GM23338 (cell line): Measurements from ENCODE around the gene TPM2. TPM values are rescaled to one million over a fixed set of nuclear protein-coding genes. Genes with fewer than 3 reads are reported as not detected.

Source experiments
- ATAC-seq: fragments of 200-7000 bp; cut with Tn5 transposase; 3 replicates; pipeline ENCODE4 v1.9.1; 2020
- DNase-seq: peaks from one replicate; pipeline ENCODE4 v3.0.0-alpha.2; 2015; ENCODE audit warnings: low spot score
- H2AFZ ChIP-seq: fragments of 200-600 bp; sonication (generic); 2 replicates; pipeline ENCODE4 v1.8.0; 2016; ENCODE audit warnings: antibody characterized with exemption, mild to moderate bottlenecking, moderate library complexity
- H3F3A ChIP-seq: fragments of 200-600 bp; sonication (generic); replicated peaks from 2 replicates; pipeline ENCODE4 v1.8.0; 2017; ENCODE audit warnings: antibody characterized with exemption, mixed run types, low read depth
- H3K27ac ChIP-seq: fragments of 200-600 bp; sonication (generic); 2 replicates; pipeline ENCODE4 v1.6.1; 2016; ENCODE audit warnings: low read depth
- H3K27me3 ChIP-seq: fragments of 200-600 bp; sonication (generic); 2 replicates; pipeline ENCODE4 v1.8.0; 2016; ENCODE audit warnings: mild to moderate bottlenecking, mixed run types, moderate library complexity; ENCODE audit not compliant: insufficient read depth
- H3K36me3 ChIP-seq: fragments of 200-600 bp; sonication (generic); 2 replicates; pipeline ENCODE4 v1.8.0; 2016; ENCODE audit warnings: mild to moderate bottlenecking; ENCODE audit not compliant: insufficient read depth
- H3K4me1 ChIP-seq: fragments of 200-600 bp; sonication (generic); 2 replicates; pipeline ENCODE4 v1.8.0; 2016; ENCODE audit warnings: mild to moderate bottlenecking, moderate library complexity; ENCODE audit not compliant: insufficient read depth
- H3K4me2 ChIP-seq: fragments of 200-600 bp; sonication (generic); 2 replicates; pipeline ENCODE4 v1.7.1; 2017; ENCODE audit warnings: mixed run types
- H3K4me3 ChIP-seq: fragments of 200-600 bp; sonication (generic); 2 replicates; pipeline ENCODE4 v1.6.1; 2016; ENCODE audit warnings: mixed run types
- H3K79me2 ChIP-seq: fragments of 200-600 bp; sonication (generic); replicated peaks from 2 replicates; pipeline ENCODE4 v1.8.0; 2017; ENCODE audit warnings: mild to moderate bottlenecking; ENCODE audit not compliant: insufficient read depth
- H3K9me2 ChIP-seq: fragments of 200-600 bp; sonication (generic); 2 replicates; pipeline ENCODE4 v1.8.0; 2017; ENCODE audit not compliant: insufficient read depth
- H4K20me1 ChIP-seq: fragments of 200-600 bp; sonication (generic); replicated peaks from 2 replicates; pipeline ENCODE4 v1.8.0; 2017; ENCODE audit warnings: mild to moderate bottlenecking; ENCODE audit not compliant: insufficient read depth
- H3K27ac Mint-ChIP-seq: 2 replicates; pipeline ENCODE4 v1.8.0; 2020; ENCODE audit warnings: inconsistent platforms, mild to moderate bottlenecking, moderate library complexity, mixed read lengths
- H3K27me3 Mint-ChIP-seq: 3 replicates; pipeline ENCODE4 v1.8.0; 2022; ENCODE audit warnings: low read depth, mild to moderate bottlenecking, moderate library complexity, mixed read lengths, inconsistent platforms; ENCODE audit not compliant: insufficient read depth, poor library complexity
- H3K36me3 Mint-ChIP-seq: 3 replicates; pipeline ENCODE4 v1.8.0; 2021; ENCODE audit warnings: low read depth, mild to moderate bottlenecking, inconsistent platforms, moderate library complexity, mixed read lengths
- H3K4me1 Mint-ChIP-seq: 3 replicates; pipeline ENCODE4 v1.8.0; 2020; ENCODE audit warnings: mild to moderate bottlenecking, inconsistent platforms, mixed read lengths
- H3K4me3 Mint-ChIP-seq: 3 replicates; pipeline ENCODE4 v1.8.0; 2021; ENCODE audit warnings: moderate library complexity, mild to moderate bottlenecking, inconsistent platforms, mixed read lengths
- H3K9me3 Mint-ChIP-seq: 3 replicates; pipeline ENCODE4 v1.8.0; 2020; ENCODE audit warnings: moderate library complexity, mild to moderate bottlenecking, inconsistent platforms, mixed read lengths
- CREB1 ChIP-seq: fragments of 250-450 bp; sonication (Bioruptor Pico); IDR thresholded peaks from 2 replicates; pipeline ENCODE4 v1.5.0; 2020; ENCODE audit warnings: low read depth, mild to moderate bottlenecking, moderate library complexity
- EZH2 ChIP-seq: fragments of 200-600 bp; sonication (generic); IDR thresholded peaks from one replicate; pipeline ENCODE4 v1.8.0; 2017; ENCODE audit warnings: antibody characterized with exemption, mild to moderate bottlenecking, low read depth; ENCODE audit not compliant: unreplicated experiment
- EZH2phosphoT487 ChIP-seq: fragments of 200-600 bp; sonication (generic); IDR thresholded peaks from one replicate; pipeline ENCODE4 v1.8.1; 2018; ENCODE audit warnings: antibody characterized with exemption; ENCODE audit not compliant: unreplicated experiment
- JUNB ChIP-seq: IDR thresholded peaks from one replicate; pipeline ENCODE4 v1.6.1; 2016; ENCODE audit warnings: antibody characterized with exemption; ENCODE audit not compliant: unreplicated experiment
- NANOG ChIP-seq: IDR thresholded peaks from 2 replicates; pipeline ENCODE4 v1.6.1; 2016; ENCODE audit warnings: antibody characterized with exemption, borderline replicate concordance
- POLR2AphosphoS5 ChIP-seq: IDR thresholded peaks from 2 replicates; pipeline ENCODE4 v1.6.1; 2016; ENCODE audit warnings: antibody characterized with exemption, low read depth
- STAT1 ChIP-seq: IDR thresholded peaks from one replicate; pipeline ENCODE4 v1.6.1; 2016; ENCODE audit warnings: antibody characterized with exemption; ENCODE audit not compliant: unreplicated experiment
- ZNF331 ChIP-seq: fragments of 250-450 bp; sonication (Bioruptor Pico); IDR thresholded peaks from 2 replicates; pipeline ENCODE4 v1.5.0; 2020; ENCODE audit warnings: low read depth, mild to moderate bottlenecking, moderate library complexity
- polyA plus RNA-seq: library from polyadenylated mRNA; unstranded; fragments of >200 nt; fragmentation: Nextera tagmentation; extraction: Ambion mirVana; gene quantifications from 2 replicates; pipeline ENCODE4 v1.2.1, GENCODE V29; 2016
- total RNA-seq: library from RNA; depleted of rRNA; stranded (reverse); fragments of >200 nt; shearing (Covaris generic); gene quantifications from 2 replicates; pipeline ENCODE4 v1.2.3, GENCODE V29; 2014
- TF ChIP-seq, protein P1 (sequence below): fragments of 250-450 bp; sonication (Bioruptor Pico); IDR thresholded peaks from 2 replicates; pipeline ENCODE4 v1.5.0; 2020; ENCODE audit warnings: mild to moderate bottlenecking, moderate library complexity
- TF ChIP-seq, protein P2 (sequence below): IDR thresholded peaks from one replicate; pipeline ENCODE4 v1.6.1; 2018; ENCODE audit warnings: antibody characterized with exemption; ENCODE audit not compliant: unreplicated experiment
- TF ChIP-seq, protein P3 (sequence below), 2 experiments: fragments of 200-600 bp in 1 of 2; sonication (generic) in 1 of 2; conservative IDR thresholded peaks; 2 replicates each; pipeline versions ENCODE4 v1.5.1 to v1.6.1; 2016 to 2017; ENCODE audit warnings: antibody characterized with exemption in 2 of 2, low read depth in 2 of 2, mild to moderate bottlenecking in 2 of 2, moderate library complexity in 1 of 2

Gene TPM2
- total and polyA plus RNA-seq, 2 experiments from 2014 or later: 116 to 488 TPM

DNA sequence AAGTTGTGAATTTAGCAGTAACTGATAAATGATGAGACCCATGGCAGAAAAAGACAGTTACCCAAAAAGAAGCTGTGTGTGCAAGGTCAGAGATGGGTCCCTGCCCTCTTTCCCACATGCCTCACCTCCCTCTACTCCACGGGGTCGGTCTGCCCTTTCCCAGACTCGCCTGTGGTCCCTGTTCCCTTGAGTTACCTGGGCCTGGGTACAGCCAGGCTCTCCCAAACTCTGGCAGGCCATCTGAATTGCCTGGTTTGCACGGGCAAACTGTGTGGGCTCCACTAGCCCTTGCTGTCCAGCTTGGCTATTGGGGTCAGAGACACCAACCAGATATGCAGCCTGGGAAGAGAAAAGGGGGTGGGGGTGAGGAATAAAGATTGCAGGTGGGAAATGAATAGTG lies 18.4 kb upstream of the TPM2 start:
- ATAC-seq: no peak
- no peaks in the 10 kb centered on the region for H3K9me2 ChIP-seq
- H3K27me3 ChIP-seq: no peaks in the 10 kb centered on the region
- Mint-ChIP-seq H3K4me1 (no peaks in the 10 kb centered on the region), H3K4me3 (no peak overlapping the region; the same call in 2 of the 3 replicates), H3K27ac (no peak overlapping the region), H3K9me3 (no peaks in the 10 kb centered on the region), H3K36me3 (peaks cover 63% of the 10 kb centered on the region), H3K27me3 (peaks cover 7% of the 10 kb centered on the region)
- no peak overlapping the region for H3K4me2 ChIP-seq
- peaks cover 28% of the 10 kb centered on the region for H3K36me3 ChIP-seq
- H3K27ac ChIP-seq: no peak overlapping the region
- H3K79me2 ChIP-seq: no peaks in the 10 kb centered on the region
- H3K4me1 ChIP-seq: no peaks in the 10 kb centered on the region
- peaks cover 2% of the 10 kb centered on the region for H4K20me1 ChIP-seq
- DNase-seq: no peak
- no peak for TF ChIP-seq EZH2phosphoT487
- H3F3A ChIP-seq: 0 out of 2 replicates have a peak, but pooled peaks cover 2% of the 10 kb centered on the region
- no peak overlapping the region for H2AFZ ChIP-seq
- H3K4me3 ChIP-seq: no peak overlapping the region

DNA sequence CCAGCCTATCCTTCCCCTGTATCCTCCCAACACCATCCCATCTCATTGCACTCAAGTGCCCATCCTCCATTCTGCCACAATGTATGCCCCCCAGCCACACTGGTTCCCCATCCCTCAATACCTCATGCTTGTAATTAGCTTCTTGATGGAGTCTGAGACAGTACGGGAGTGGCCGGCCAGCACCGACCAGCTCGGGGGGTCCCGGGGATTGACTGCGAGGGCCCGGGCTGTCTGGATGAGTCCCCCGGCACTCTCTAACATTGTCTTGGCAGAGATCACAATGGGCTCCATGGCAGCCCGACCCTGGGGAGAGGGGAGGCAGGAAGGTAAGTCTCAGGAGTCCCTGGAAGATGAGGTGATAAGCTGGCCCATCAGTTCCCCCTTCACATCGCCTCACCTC lies 17.2 kb upstream of the TPM2 start:
- no peak overlapping the region for H3K4me2 ChIP-seq
- H3K4me1 ChIP-seq: no peaks in the 10 kb centered on the region
- no peak overlapping the region for H2AFZ ChIP-seq
- no peak for ATAC-seq
- H4K20me1 ChIP-seq: no peaks in the 10 kb centered on the region; the same call in 1 of the 2 replicates
- no peaks in the 10 kb centered on the region for H3K27me3 ChIP-seq
- no peak for DNase-seq
- H3K4me3 ChIP-seq: no peak overlapping the region
- H3K4me1 Mint-ChIP-seq: no peaks in the 10 kb centered on the region
- no peak overlapping the region for H3K4me3 Mint-ChIP-seq
- H3K27ac ChIP-seq: no peak overlapping the region
- H3K36me3 Mint-ChIP-seq: peaks cover 60% of the 10 kb centered on the region
- H3K9me2 ChIP-seq: no peaks in the 10 kb centered on the region
- H3K27me3 Mint-ChIP-seq: peaks cover 8% of the 10 kb centered on the region
- H3K36me3 ChIP-seq: peaks cover 28% of the 10 kb centered on the region
- H3K9me3 Mint-ChIP-seq: no peaks in the 10 kb centered on the region
- H3K79me2 ChIP-seq: no peaks in the 10 kb centered on the region
- H3K27ac Mint-ChIP-seq: no peak overlapping the region
- H3F3A ChIP-seq: no peaks in the 10 kb centered on the region
- TF ChIP-seq, protein P1, sequence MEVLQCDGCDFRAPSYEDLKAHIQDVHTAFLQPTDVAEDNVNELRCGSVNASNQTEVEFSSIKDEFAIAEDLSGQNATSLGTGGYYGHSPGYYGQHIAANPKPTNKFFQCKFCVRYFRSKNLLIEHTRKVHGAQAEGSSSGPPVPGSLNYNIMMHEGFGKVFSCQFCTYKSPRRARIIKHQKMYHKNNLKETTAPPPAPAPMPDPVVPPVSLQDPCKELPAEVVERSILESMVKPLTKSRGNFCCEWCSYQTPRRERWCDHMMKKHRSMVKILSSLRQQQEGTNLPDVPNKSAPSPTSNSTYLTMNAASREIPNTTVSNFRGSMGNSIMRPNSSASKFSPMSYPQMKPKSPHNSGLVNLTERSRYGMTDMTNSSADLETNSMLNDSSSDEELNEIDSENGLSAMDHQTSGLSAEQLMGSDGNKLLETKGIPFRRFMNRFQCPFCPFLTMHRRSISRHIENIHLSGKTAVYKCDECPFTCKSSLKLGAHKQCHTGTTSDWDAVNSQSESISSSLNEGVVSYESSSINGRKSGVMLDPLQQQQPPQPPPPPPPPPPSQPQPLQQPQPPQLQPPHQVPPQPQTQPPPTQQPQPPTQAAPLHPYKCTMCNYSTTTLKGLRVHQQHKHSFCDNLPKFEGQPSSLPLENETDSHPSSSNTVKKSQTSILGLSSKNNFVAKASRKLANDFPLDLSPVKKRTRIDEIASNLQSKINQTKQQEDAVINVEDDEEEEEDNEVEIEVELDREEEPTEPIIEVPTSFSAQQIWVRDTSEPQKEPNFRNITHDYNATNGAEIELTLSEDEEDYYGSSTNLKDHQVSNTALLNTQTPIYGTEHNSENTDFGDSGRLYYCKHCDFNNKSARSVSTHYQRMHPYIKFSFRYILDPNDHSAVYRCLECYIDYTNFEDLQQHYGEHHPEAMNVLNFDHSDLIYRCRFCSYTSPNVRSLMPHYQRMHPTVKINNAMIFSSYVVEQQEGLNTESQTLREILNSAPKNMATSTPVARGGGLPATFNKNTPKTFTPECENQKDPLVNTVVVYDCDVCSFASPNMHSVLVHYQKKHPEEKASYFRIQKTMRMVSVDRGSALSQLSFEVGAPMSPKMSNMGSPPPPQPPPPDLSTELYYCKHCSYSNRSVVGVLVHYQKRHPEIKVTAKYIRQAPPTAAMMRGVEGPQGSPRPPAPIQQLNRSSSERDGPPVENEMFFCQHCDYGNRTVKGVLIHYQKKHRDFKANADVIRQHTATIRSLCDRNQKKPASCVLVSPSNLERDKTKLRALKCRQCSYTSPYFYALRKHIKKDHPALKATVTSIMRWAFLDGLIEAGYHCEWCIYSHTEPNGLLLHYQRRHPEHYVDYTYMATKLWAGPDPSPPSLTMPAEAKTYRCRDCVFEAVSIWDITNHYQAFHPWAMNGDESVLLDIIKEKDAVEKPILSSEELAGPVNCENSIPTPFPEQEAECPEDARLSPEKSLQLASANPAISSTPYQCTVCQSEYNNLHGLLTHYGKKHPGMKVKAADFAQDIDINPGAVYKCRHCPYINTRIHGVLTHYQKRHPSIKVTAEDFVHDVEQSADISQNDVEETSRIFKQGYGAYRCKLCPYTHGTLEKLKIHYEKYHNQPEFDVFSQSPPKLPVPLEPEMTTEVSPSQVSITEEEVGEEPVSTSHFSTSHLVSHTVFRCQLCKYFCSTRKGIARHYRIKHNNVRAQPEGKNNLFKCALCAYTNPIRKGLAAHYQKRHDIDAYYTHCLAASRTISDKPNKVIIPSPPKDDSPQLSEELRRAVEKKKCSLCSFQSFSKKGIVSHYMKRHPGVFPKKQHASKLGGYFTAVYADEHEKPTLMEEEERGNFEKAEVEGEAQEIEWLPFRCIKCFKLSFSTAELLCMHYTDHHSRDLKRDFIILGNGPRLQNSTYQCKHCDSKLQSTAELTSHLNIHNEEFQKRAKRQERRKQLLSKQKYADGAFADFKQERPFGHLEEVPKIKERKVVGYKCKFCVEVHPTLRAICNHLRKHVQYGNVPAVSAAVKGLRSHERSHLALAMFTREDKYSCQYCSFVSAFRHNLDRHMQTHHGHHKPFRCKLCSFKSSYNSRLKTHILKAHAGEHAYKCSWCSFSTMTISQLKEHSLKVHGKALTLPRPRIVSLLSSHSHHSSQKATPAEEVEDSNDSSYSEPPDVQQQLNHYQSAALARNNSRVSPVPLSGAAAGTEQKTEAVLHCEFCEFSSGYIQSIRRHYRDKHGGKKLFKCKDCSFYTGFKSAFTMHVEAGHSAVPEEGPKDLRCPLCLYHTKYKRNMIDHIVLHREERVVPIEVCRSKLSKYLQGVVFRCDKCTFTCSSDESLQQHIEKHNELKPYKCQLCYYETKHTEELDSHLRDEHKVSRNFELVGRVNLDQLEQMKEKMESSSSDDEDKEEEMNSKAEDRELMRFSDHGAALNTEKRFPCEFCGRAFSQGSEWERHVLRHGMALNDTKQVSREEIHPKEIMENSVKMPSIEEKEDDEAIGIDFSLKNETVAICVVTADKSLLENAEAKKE: no peak
- TF ChIP-seq JUNB (no peak), EZH2 (no peak), POLR2AphosphoS5 (no peak), NANOG (no peak), EZH2phosphoT487 (no peak), STAT1 (no peak), CREB1 (CRISPR knock-in tag) (no peak), ZNF331 (no peak)
- TF ChIP-seq, protein P2, sequence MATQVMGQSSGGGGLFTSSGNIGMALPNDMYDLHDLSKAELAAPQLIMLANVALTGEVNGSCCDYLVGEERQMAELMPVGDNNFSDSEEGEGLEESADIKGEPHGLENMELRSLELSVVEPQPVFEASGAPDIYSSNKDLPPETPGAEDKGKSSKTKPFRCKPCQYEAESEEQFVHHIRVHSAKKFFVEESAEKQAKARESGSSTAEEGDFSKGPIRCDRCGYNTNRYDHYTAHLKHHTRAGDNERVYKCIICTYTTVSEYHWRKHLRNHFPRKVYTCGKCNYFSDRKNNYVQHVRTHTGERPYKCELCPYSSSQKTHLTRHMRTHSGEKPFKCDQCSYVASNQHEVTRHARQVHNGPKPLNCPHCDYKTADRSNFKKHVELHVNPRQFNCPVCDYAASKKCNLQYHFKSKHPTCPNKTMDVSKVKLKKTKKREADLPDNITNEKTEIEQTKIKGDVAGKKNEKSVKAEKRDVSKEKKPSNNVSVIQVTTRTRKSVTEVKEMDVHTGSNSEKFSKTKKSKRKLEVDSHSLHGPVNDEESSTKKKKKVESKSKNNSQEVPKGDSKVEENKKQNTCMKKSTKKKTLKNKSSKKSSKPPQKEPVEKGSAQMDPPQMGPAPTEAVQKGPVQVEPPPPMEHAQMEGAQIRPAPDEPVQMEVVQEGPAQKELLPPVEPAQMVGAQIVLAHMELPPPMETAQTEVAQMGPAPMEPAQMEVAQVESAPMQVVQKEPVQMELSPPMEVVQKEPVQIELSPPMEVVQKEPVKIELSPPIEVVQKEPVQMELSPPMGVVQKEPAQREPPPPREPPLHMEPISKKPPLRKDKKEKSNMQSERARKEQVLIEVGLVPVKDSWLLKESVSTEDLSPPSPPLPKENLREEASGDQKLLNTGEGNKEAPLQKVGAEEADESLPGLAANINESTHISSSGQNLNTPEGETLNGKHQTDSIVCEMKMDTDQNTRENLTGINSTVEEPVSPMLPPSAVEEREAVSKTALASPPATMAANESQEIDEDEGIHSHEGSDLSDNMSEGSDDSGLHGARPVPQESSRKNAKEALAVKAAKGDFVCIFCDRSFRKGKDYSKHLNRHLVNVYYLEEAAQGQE: no peak
- TF ChIP-seq, protein P3, sequence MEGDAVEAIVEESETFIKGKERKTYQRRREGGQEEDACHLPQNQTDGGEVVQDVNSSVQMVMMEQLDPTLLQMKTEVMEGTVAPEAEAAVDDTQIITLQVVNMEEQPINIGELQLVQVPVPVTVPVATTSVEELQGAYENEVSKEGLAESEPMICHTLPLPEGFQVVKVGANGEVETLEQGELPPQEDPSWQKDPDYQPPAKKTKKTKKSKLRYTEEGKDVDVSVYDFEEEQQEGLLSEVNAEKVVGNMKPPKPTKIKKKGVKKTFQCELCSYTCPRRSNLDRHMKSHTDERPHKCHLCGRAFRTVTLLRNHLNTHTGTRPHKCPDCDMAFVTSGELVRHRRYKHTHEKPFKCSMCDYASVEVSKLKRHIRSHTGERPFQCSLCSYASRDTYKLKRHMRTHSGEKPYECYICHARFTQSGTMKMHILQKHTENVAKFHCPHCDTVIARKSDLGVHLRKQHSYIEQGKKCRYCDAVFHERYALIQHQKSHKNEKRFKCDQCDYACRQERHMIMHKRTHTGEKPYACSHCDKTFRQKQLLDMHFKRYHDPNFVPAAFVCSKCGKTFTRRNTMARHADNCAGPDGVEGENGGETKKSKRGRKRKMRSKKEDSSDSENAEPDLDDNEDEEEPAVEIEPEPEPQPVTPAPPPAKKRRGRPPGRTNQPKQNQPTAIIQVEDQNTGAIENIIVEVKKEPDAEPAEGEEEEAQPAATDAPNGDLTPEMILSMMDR (conservative IDR thresholded peaks at IDR 0.05; ENCODE audit: low read depth in 2 of 2): no peak
